Measurements from ENCODE around the gene RAP1B. TPM values are rescaled to one million over a fixed set of nuclear protein-coding genes. Genes with fewer than 3 reads are reported as not detected.

The RAP1B gene
- total RNA-seq, 1 donor from 2014 or later, result 142 TPM

DNA sequence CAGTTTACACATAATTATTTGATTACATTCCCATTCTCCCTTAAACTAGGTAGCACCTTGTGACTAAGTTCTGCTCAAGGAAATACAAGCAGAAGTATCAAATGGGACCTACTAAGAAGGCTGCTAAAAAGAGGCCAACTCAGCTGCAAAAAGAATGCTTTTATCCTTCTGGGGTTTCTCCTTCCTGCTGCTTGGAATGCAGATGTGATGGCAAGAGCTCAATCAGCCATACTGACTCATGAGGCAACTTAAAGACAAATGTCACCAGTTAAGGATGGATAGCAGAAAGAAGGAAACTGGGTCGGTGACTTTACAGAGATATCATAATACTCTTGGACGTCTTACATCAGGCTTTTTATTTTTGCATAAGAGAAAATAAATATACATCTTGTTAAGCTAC, 38.0 kb upstream of the RAP1B start:
- intact Hi-C loops (cut with micrococcal nuclease), result no loop called here
- Mint-ChIP-seq H3K9me3 (no peaks in the 10 kb centered on the region), H3K36me3 (ENCODE audit: low read depth) (no peaks in the 10 kb centered on the region), H3K27ac (no peak overlapping the region), H3K4me1 (no peaks in the 10 kb centered on the region), H3K4me3 (no peak overlapping the region), H3K27me3 (no peaks in the 10 kb centered on the region)
- DNase-seq (no peak), ATAC-seq (ENCODE audit: low read depth) (no peak)
- POLR2A ChIA-PET, result no interaction called here
- CTCF ChIA-PET, result no interaction called here
- TF ChIP-seq CTCF (IDR thresholded peaks at IDR 0.05), result no peak

DNA sequence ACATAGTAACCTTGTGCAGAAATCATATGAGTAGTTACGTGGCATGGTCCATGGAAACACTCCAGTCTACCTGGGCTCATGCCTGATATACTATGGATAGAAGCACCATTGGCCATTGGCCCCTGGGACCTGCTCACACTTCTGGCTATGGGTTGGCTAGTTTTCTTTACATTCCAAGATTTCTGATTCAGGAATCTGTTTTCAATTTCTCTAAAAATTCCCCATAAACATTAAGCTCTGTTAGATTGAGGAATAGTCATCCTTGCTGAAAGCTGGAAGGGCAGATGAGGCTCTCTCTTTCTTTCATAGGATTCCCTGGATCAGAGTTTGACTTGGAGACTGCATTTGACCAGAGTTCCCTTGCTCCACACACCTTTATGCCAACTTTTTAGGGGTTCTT, 37.3 kb upstream of the RAP1B start:
- DNase-seq, result no peak
- Mint-ChIP-seq H3K9me3 (no peaks in the 10 kb centered on the region), H3K27ac (no peak overlapping the region), H3K4me1 (no peaks in the 10 kb centered on the region), H3K4me3 (no peak overlapping the region), H3K27me3 (no peaks in the 10 kb centered on the region), H3K36me3 (ENCODE audit: low read depth) (no peaks in the 10 kb centered on the region)
- intact Hi-C loops (cut with micrococcal nuclease), result no loop called here
- no peak for ATAC-seq (ENCODE audit: low read depth)
- TF ChIP-seq CTCF (IDR thresholded peaks at IDR 0.05), result no peak
- ChIA-PET CTCF (no interaction called here), POLR2A (no interaction called here)

DNA sequence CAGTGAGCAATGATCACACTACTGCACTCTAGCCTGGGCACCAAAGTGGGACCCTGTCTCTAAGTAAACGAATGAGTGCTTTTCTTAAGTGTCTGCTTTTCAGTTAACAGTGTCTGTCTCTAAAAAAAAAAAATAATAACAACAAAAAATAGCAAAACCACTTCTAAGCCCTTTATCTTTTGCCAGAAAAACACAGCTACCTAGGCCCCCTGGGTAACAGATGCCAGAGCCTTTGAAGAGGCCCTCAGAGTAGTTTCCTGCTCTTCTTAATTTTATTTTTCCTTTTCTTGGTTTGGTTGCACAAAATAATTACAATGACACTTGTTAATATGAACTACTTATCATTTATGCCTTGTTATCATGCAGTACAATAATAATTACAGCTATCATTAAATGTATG, 32.8 kb upstream of the RAP1B start:
- ChIA-PET POLR2A (no interaction called here), CTCF (no interaction called here)
- H3K36me3 Mint-ChIP-seq (ENCODE audit: low read depth), result no peaks in the 10 kb centered on the region
- no peak overlapping the region for H3K27ac Mint-ChIP-seq
- no peak for ATAC-seq (ENCODE audit: low read depth)
- H3K4me1 Mint-ChIP-seq, result no peaks in the 10 kb centered on the region
- intact Hi-C loops (cut with micrococcal nuclease), result no loop called here
- DNase-seq, result no peak
- no peak overlapping the region for H3K4me3 Mint-ChIP-seq
- no peak for TF ChIP-seq CTCF (IDR thresholded peaks at IDR 0.05)
- H3K9me3 Mint-ChIP-seq, result no peaks in the 10 kb centered on the region
- no peaks in the 10 kb centered on the region for H3K27me3 Mint-ChIP-seq

DNA sequence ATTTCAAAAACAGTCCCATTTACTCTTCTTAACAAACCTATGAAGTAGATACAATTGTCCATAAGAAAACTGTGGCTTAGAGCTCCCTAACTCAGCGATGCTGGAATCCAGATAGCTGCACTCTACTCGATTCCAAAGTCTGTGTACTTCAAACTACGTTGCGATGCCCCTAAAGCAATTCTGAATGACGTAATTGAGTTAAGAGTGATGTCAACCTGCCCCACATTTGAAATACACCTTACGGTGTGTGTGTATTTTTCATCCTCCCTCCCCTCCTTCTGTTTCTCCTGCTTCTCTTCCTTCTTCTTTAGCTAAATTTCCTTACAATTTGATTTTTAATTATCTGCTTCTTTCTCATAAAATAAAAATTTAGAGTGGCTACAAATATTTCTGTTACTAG, 31.9 kb upstream of the RAP1B start:
- Mint-ChIP-seq H3K27me3 (no peaks in the 10 kb centered on the region), H3K36me3 (ENCODE audit: low read depth) (no peaks in the 10 kb centered on the region), H3K4me1 (no peaks in the 10 kb centered on the region), H3K27ac (no peak overlapping the region), H3K4me3 (no peak overlapping the region), H3K9me3 (no peaks in the 10 kb centered on the region)
- ATAC-seq (ENCODE audit: low read depth) (no peak), DNase-seq (no peak)
- ChIA-PET POLR2A (no interaction called here), CTCF (no interaction called here)
- intact Hi-C loops (cut with micrococcal nuclease), result no loop called here
- TF ChIP-seq CTCF (IDR thresholded peaks at IDR 0.05), result no peak

GRCh38 chr12:68579254-68579653, 31.4 kb upstream of the RAP1B start:
- POLR2A ChIA-PET, result no interaction called here
- Mint-ChIP-seq H3K27me3 (no peaks in the 10 kb centered on the region), H3K4me1 (no peaks in the 10 kb centered on the region), H3K9me3 (no peaks in the 10 kb centered on the region), H3K36me3 (ENCODE audit: low read depth) (no peaks in the 10 kb centered on the region), H3K4me3 (no peak overlapping the region), H3K27ac (no peak overlapping the region)
- intact Hi-C loops (cut with micrococcal nuclease), result no loop called here
- no peak for ATAC-seq (ENCODE audit: low read depth)
- DNase-seq, result no peak
- CTCF ChIA-PET, result no interaction called here
- TF ChIP-seq CTCF (IDR thresholded peaks at IDR 0.05), result no peak

Data from activated B cell treated with CpG ODN at 0.5 μM for 24 hours (primary cell).